H9 (cell line): ENCODE data around the gene EXOC3L4. TPM values are rescaled to one million over a fixed set of nuclear protein-coding genes. Genes with fewer than 3 reads are reported as not detected.

Experiments
- DNase-seq: peaks from one replicate; pipeline ENCODE4 v3.0.0-alpha.2; 2017
- H2AFZ ChIP-seq: one replicate; pipeline ENCODE4 v1.6.1; 2013; ENCODE audit warnings: mild to moderate bottlenecking, low read length, control low read depth, moderate library complexity
- H2AK5ac ChIP-seq: 2 replicates; pipeline ENCODE4 v1.6.1; 2013; ENCODE audit warnings: low read length, control low read depth, mixed read lengths; ENCODE audit not compliant: insufficient read length
- H2BK120ac ChIP-seq: one replicate; pipeline ENCODE4 v1.6.1; 2013; ENCODE audit warnings: low read depth, mild to moderate bottlenecking, low read length, control low read depth, inconsistent platforms; ENCODE audit not compliant: poor library complexity, severe bottlenecking
- H2BK12ac ChIP-seq: 2 replicates; pipeline ENCODE4 v1.6.1; 2013; ENCODE audit warnings: low read length, control low read depth, mixed read lengths, low read depth; ENCODE audit not compliant: insufficient read length
- H2BK15ac ChIP-seq: 2 replicates; pipeline ENCODE4 v1.6.1; 2013; ENCODE audit warnings: low read depth, low read length, control low read depth
- H2BK20ac ChIP-seq: one replicate; pipeline ENCODE4 v1.6.1; 2013; ENCODE audit warnings: low read depth, mild to moderate bottlenecking, low read length, control low read depth, inconsistent platforms; ENCODE audit not compliant: poor library complexity, severe bottlenecking
- H2BK5ac ChIP-seq: 2 replicates; pipeline ENCODE4 v1.6.1; 2013; ENCODE audit warnings: low read length, control low read depth, mixed read lengths; ENCODE audit not compliant: insufficient read length
- H3K14ac ChIP-seq: 2 replicates; pipeline ENCODE4 v1.6.1; 2013; ENCODE audit warnings: low read length, control low read depth; ENCODE audit not compliant: insufficient read depth
- H3K18ac ChIP-seq: 2 replicates; pipeline ENCODE4 v1.6.1; 2013; ENCODE audit warnings: low read depth, mild to moderate bottlenecking, mixed read lengths, low read length, control low read depth; ENCODE audit not compliant: insufficient read length
- H3K23ac ChIP-seq: 2 replicates; pipeline ENCODE4 v1.6.1; 2013; ENCODE audit warnings: low read length, control low read depth, mixed read lengths, low read depth; ENCODE audit not compliant: insufficient read length
- H3K23me2 ChIP-seq: 2 replicates; pipeline ENCODE4 v1.6.1; 2013; ENCODE audit warnings: low read depth, mild to moderate bottlenecking, mixed read lengths, low read length, control low read depth; ENCODE audit not compliant: insufficient read length, poor library complexity, severe bottlenecking
- H3K27ac ChIP-seq: 2 replicates; pipeline ENCODE4 v1.5.1; 2013; ENCODE audit warnings: low read length, control low read depth, mixed read lengths, low read depth; ENCODE audit not compliant: insufficient read length
- H3K27me3 ChIP-seq: 2 replicates; pipeline ENCODE4 v1.6.1; 2013; ENCODE audit warnings: low read length, control low read depth, inconsistent platforms; ENCODE audit not compliant: insufficient read depth
- H3K4ac ChIP-seq: 2 replicates; pipeline ENCODE4 v1.6.1; 2013; ENCODE audit warnings: low read depth, mild to moderate bottlenecking, control low read depth, inconsistent platforms, low read length, moderate library complexity
- H3K4me1 ChIP-seq: 2 replicates; pipeline ENCODE4 v1.6.1; 2013; ENCODE audit warnings: low read length, control low read depth, inconsistent platforms; ENCODE audit not compliant: insufficient read depth
- H3K4me2 ChIP-seq: 2 replicates; pipeline ENCODE4 v1.6.1; 2013; ENCODE audit warnings: low read length, control low read depth, mixed read lengths; ENCODE audit not compliant: insufficient read length, insufficient read depth
- H3K56ac ChIP-seq: 2 replicates; pipeline ENCODE4 v1.6.1; 2013; ENCODE audit warnings: low read depth, mild to moderate bottlenecking, mixed read lengths, low read length, control low read depth; ENCODE audit not compliant: insufficient read length
- H3K79me1 ChIP-seq: 2 replicates; pipeline ENCODE4 v1.6.1; 2013; ENCODE audit warnings: low read depth, mild to moderate bottlenecking, moderate library complexity, low read length, control low read depth, inconsistent platforms; ENCODE audit not compliant: insufficient read depth, poor library complexity, severe bottlenecking
- H3K79me2 ChIP-seq: 2 replicates; pipeline ENCODE4 v1.6.1; 2013; ENCODE audit warnings: low read length, control low read depth, inconsistent platforms; ENCODE audit not compliant: insufficient read depth
- H3K9ac ChIP-seq: 2 replicates; pipeline ENCODE4 v1.6.1; 2013; ENCODE audit warnings: low read length, control low read depth, mixed read lengths; ENCODE audit not compliant: insufficient read length; ENCODE audit errors: extremely low read depth
- H3K9me3 ChIP-seq: one replicate; pipeline ENCODE4 v1.6.1; 2013; ENCODE audit warnings: low read depth, low read length, inconsistent platforms; ENCODE audit not compliant: control insufficient read depth
- H3T11ph ChIP-seq: one replicate; pipeline ENCODE4 v1.6.1; 2013; ENCODE audit warnings: mild to moderate bottlenecking, low read length, control low read depth, inconsistent platforms
- H4K20me1 ChIP-seq: one replicate; pipeline ENCODE4 v1.6.1; 2013; ENCODE audit not compliant: control insufficient read depth, insufficient read length, insufficient read depth
- H4K5ac ChIP-seq: 2 replicates; pipeline ENCODE4 v1.6.1; 2013; ENCODE audit warnings: low read depth, mild to moderate bottlenecking, mixed read lengths, low read length, control low read depth; ENCODE audit not compliant: insufficient read length
- H4K8ac ChIP-seq: replicated peaks from 2 replicates; pipeline ENCODE4 v1.6.1; 2013; ENCODE audit warnings: low read length, control low read depth, mixed read lengths, low read depth; ENCODE audit not compliant: insufficient read length
- H4K91ac ChIP-seq: 2 replicates; pipeline ENCODE4 v1.6.1; 2013; ENCODE audit warnings: low read depth, mild to moderate bottlenecking, moderate library complexity, mixed read lengths, low read length, control low read depth; ENCODE audit not compliant: insufficient read length
- H3K27ac Mint-ChIP-seq, 3 experiments: 2 replicates in 2 of 3; 3 replicates in 1 of 3; pipeline ENCODE4 v1.8.0; 2020 to 2021; ENCODE audit warnings: mixed read lengths in 3 of 3, mild to moderate bottlenecking in 1 of 3, moderate library complexity in 1 of 3
- H3K27me3 Mint-ChIP-seq: 2 replicates; pipeline ENCODE4 v1.8.0; 2021; ENCODE audit warnings: low read depth, mild to moderate bottlenecking, moderate library complexity, mixed read lengths
- H3K36me3 Mint-ChIP-seq, 3 experiments: 2 replicates in 2 of 3; 3 replicates in 1 of 3; pipeline ENCODE4 v1.8.0; 2020 to 2021; ENCODE audit warnings: low read depth in 3 of 3, mixed read lengths in 3 of 3; ENCODE audit not compliant: insufficient read depth in 1 of 3
- H3K4me1 Mint-ChIP-seq, 2 experiments: 2 replicates each; pipeline ENCODE4 v1.8.0; 2020; ENCODE audit warnings: mixed read lengths in 2 of 2
- H3K4me3 Mint-ChIP-seq, 2 experiments: 2 replicates in 1 of 2; 3 replicates in 1 of 2; pipeline ENCODE4 v1.8.0; 2020 to 2021; ENCODE audit warnings: mild to moderate bottlenecking in 2 of 2, mixed read lengths in 2 of 2, moderate library complexity in 1 of 2
- H3K9me3 Mint-ChIP-seq, 2 experiments: 2 replicates in 1 of 2; 3 replicates in 1 of 2; pipeline ENCODE4 v1.8.0; 2020; ENCODE audit warnings: mild to moderate bottlenecking in 2 of 2, mixed read lengths in 2 of 2, moderate library complexity in 1 of 2
- whole genome bisulfite sequencing: extraction: QIAGEN DNeasy Blood & Tissue Kit; methylation state at CpG from one replicate; pipeline ENCODE4 v1.1.7; 2013; ENCODE audit warnings: missing lambda C conversion rate, low lambda C conversion rate, mixed read lengths; ENCODE audit not compliant: insufficient read length; ENCODE audit errors: extremely low coverage; 5-methylcytosine and 5-hydroxymethylcytosine counted together
- total RNA-seq: library from RNA; stranded (reverse); gene quantifications from 2 replicates; pipeline ENCODE4 v1.2.1, GENCODE V29; 2021
- TF ChIP-seq, protein P1 (sequence below): fragments of 200-600 bp; sonication (generic); conservative IDR thresholded peaks from 3 replicates; pipeline ENCODE4 v1.8.0; 2021; ENCODE audit warnings: antibody characterized with exemption, mild to moderate bottlenecking

The EXOC3L4 gene
- total RNA-seq, 1 experiment from 2014 or later, result 0.42 TPM

DNA sequence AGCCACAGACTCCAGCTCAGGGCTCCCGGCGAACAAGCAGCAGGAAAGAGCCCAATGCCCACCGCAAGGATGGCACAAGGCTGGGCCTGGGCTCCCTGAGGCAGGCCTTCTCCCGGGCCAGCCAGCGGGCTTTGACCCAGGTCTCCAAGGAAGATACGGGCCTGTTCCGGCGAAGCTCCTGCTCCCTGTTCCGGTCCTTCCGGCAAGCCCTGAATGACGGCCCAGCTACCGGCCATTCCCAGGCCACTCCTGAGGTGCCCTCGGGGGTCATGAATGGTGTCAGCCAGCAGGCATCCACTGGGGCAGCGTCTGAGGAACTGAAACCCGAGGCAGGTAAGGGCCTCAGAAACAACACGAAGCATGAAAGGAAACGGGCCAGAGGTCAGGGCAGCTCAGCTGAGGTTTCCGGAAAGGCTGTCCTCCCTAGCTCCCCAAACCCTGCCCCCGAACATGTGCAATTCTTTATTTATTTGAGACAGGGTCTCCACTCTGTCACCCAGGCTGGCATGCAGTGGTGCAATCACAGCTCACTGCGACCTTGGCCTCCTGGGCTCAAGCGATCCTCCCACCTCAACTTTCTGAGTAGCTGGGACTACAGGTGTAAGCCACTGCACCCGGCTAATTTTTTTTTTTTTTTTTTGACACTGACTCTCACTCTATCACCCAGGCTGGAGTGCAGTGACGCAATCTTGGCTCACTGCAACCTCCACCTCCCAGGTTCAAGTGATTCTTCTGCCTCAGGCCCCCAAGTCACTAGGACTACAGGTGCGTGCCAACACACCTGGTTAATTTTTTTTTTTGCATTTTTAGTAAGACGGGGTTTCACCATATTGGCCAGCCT lies 6.0 kb downstream of the EXOC3L4 start:
- no peaks in the 10 kb centered on the region for H3K23me2 ChIP-seq
- no peak overlapping the region for H4K5ac ChIP-seq
- H3K9ac ChIP-seq, result no peak overlapping the region
- Mint-ChIP-seq H3K36me3 (no peaks in the 10 kb centered on the region; a peak in 1 of 7 replicates), H3K4me1 (peaks cover 18 to 37% of the 10 kb centered on the region in 2 experiments), H3K27ac (peak overlapping the region in 1 of 3 experiments; percentile 62; a peak in 1 of 7 replicates), H3K27me3 (peaks cover 36% of the 10 kb centered on the region), H3K4me3 (no peak overlapping the region), H3K9me3 (no peaks in the 10 kb centered on the region)
- no peak overlapping the region for H4K8ac ChIP-seq
- H2BK15ac ChIP-seq, result no peak overlapping the region
- H4K91ac ChIP-seq, result no peak overlapping the region
- H3K4ac ChIP-seq, result no peak overlapping the region
- DNase-seq, result no peak
- H3K79me1 ChIP-seq, result no peaks in the 10 kb centered on the region
- H3K23ac ChIP-seq, result no peak overlapping the region
- no peak overlapping the region for H2BK120ac ChIP-seq
- no peak overlapping the region for H2AFZ ChIP-seq
- H3K18ac ChIP-seq, result no peak overlapping the region
- no peak overlapping the region for H2BK5ac ChIP-seq
- no peak overlapping the region for H3K4me2 ChIP-seq
- no peaks in the 10 kb centered on the region for H3K79me2 ChIP-seq
- H3T11ph ChIP-seq, result no peak overlapping the region
- whole genome bisulfite sequencing, result no CpG with 5 or more reads among the region's 25 CpGs
- H3K27me3 ChIP-seq, result no peaks in the 10 kb centered on the region
- H2AK5ac ChIP-seq, result no peak overlapping the region
- no peak overlapping the region for H3K27ac ChIP-seq
- no peaks in the 10 kb centered on the region for H3K9me3 ChIP-seq
- TF ChIP-seq, protein P1, sequence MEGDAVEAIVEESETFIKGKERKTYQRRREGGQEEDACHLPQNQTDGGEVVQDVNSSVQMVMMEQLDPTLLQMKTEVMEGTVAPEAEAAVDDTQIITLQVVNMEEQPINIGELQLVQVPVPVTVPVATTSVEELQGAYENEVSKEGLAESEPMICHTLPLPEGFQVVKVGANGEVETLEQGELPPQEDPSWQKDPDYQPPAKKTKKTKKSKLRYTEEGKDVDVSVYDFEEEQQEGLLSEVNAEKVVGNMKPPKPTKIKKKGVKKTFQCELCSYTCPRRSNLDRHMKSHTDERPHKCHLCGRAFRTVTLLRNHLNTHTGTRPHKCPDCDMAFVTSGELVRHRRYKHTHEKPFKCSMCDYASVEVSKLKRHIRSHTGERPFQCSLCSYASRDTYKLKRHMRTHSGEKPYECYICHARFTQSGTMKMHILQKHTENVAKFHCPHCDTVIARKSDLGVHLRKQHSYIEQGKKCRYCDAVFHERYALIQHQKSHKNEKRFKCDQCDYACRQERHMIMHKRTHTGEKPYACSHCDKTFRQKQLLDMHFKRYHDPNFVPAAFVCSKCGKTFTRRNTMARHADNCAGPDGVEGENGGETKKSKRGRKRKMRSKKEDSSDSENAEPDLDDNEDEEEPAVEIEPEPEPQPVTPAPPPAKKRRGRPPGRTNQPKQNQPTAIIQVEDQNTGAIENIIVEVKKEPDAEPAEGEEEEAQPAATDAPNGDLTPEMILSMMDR, result no peak
- H3K56ac ChIP-seq, result no peak overlapping the region
- H3K14ac ChIP-seq, result no peak overlapping the region
- H2BK12ac ChIP-seq, result no peak overlapping the region
- no peaks in the 10 kb centered on the region for H4K20me1 ChIP-seq
- H2BK20ac ChIP-seq, result no peak overlapping the region
- no peaks in the 10 kb centered on the region for H3K4me1 ChIP-seq
